Activated naive CD4-positive, alpha-beta T cell treated with anti-CD3 and anti-CD28 coated beads, Interleukin-2, amount 10 ng/mL, durations not matched to agents 7 days and 5 days (primary cell): Measurements from ENCODE around the gene FNDC8.

Experiments used
- CTCF ChIA-PET: fragments of 350-600 bp; sonication (Branson Sonifier 250); formaldehyde crosslinking; loops from one replicate; lab custom pipeline; 2021; ENCODE audit warnings: antibody characterized with exemption; lab: Charles Lee
- DNase-seq: peaks from one replicate; pipeline ENCODE4 v3.0.0-alpha.2; 2020
- H3K27ac Mint-ChIP-seq: one replicate; pipeline ENCODE4 v1.8.0; 2021; ENCODE audit warnings: mild to moderate bottlenecking, moderate library complexity, mixed read lengths
- H3K27me3 Mint-ChIP-seq: one replicate; pipeline ENCODE4 v1.8.0; 2021; ENCODE audit warnings: mild to moderate bottlenecking, mixed read lengths
- H3K36me3 Mint-ChIP-seq: one replicate; pipeline ENCODE4 v1.8.0; 2021; ENCODE audit warnings: mixed read lengths
- H3K4me1 Mint-ChIP-seq: one replicate; pipeline ENCODE4 v1.8.0; 2021; ENCODE audit warnings: mixed read lengths
- H3K4me3 Mint-ChIP-seq: one replicate; pipeline ENCODE4 v1.8.0; 2021; ENCODE audit warnings: mild to moderate bottlenecking, moderate library complexity, mixed read lengths
- H3K9me3 Mint-ChIP-seq: one replicate; pipeline ENCODE4 v1.8.0; 2021; ENCODE audit warnings: mixed read lengths

FNDC8 gene

DNA sequence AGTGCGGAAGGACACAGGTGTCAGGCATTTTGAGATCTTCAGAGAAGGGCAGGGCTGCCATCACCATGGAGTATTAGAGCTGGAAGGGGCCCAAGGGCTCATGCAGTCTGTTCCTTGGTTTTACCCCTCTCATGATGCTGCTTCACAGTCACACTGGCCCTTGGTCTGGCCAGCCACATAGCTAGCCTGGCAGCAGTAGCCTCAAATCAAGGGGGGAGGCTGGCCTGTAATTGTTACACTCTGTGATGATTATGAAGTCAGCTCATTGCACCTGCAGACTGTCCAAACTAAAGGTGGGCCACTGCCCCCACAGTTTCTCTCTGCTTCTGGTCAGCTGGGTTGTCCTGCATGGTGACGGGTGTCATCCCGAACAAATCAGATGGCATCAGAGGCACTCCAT, at the start of gene FNDC8:
Gene FNDC8 (plus strand): TSS at position 301 of the 400 bp plus-strand sequence. CDS start 79 bp downstream, at position 380.
- Mint-ChIP-seq H3K4me3 (peak within 1 kb of the TSS; percentile 39), H3K9me3 (no peaks in the 10 kb centered on the region), H3K4me1 (peaks cover 33% of the 10 kb centered on the region), H3K36me3 (peaks cover 14% of the 10 kb centered on the region), H3K27ac (peak within 1 kb of the TSS; percentile 67), H3K27me3 (peaks cover 9% of the 10 kb centered on the region)
- DNase-seq: no peak
- CTCF ChIA-PET: interaction anchor here (0.7 to 7.2 kb wide), 3 partner anchors 124 to 626 kb away, joined by 3 to 114 read pairs (median 3); no protein-coding TSS in a partner anchor

- Mint-ChIP-seq H3K36me3 (peaks cover 21% of the 10 kb centered on the region), H3K27ac (peak overlapping the region; percentile 82), H3K27me3 (no peaks in the 10 kb centered on the region), H3K4me3 (peak overlapping the region; percentile 17), H3K4me1 (peaks cover 63% of the 10 kb centered on the region), H3K9me3 (no peaks in the 10 kb centered on the region)
- DNase-seq: no peak
- CTCF ChIA-PET: interaction anchor here (1.4 kb wide), 1 partner anchor 13 kb away, joined by 3 read pairs; no protein-coding TSS in a partner anchor
Observed at GRCh38 chr17:35073183-35073790, 48.1 kb upstream of the FNDC8 start.

DNA sequence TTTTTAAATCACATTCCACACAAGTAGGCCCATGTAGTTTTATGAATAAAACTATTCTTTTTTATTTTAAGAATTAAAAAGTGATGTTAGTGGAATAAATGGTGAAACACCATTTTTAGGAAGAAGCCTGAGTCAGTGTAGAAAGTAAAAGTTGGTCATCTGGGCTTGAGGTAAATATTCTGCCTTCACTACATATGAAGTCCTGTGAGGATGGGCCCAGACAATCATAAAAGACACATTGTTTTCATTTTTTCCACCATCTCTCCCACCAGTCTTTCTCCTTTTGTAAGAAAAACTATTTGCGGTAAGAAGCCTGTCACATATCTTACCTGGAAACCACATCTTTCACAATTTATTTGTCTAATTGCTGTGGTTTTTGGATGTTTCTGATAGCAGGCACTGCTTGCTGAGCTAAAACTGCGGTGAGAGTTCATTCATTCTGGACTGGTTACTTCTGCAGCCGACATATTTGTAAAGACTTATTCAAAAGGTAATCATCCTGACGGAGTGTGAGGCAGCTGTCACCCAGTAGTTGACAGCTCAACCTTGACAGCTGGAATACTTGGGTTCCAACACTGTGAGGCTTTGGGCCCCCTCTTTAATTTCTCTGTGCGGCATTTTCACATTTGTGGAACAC, 47.3 kb upstream of the FNDC8 start:
- no peaks in the 10 kb centered on the region for H3K27me3 Mint-ChIP-seq
- CTCF ChIA-PET: interaction anchor here (0.7 to 1.7 kb wide), 3 partner anchors 9 to 16 kb away, joined by 3 to 8 read pairs (median 3); no protein-coding TSS in a partner anchor
- DNase-seq: no peak
- peak overlapping the region; percentile 82 for H3K27ac Mint-ChIP-seq
- peaks cover 15% of the 10 kb centered on the region for H3K36me3 Mint-ChIP-seq
- no peaks in the 10 kb centered on the region for H3K9me3 Mint-ChIP-seq
- peaks cover 57% of the 10 kb centered on the region for H3K4me1 Mint-ChIP-seq
- peak overlapping the region; percentile 1 for H3K4me3 Mint-ChIP-seq

DNA sequence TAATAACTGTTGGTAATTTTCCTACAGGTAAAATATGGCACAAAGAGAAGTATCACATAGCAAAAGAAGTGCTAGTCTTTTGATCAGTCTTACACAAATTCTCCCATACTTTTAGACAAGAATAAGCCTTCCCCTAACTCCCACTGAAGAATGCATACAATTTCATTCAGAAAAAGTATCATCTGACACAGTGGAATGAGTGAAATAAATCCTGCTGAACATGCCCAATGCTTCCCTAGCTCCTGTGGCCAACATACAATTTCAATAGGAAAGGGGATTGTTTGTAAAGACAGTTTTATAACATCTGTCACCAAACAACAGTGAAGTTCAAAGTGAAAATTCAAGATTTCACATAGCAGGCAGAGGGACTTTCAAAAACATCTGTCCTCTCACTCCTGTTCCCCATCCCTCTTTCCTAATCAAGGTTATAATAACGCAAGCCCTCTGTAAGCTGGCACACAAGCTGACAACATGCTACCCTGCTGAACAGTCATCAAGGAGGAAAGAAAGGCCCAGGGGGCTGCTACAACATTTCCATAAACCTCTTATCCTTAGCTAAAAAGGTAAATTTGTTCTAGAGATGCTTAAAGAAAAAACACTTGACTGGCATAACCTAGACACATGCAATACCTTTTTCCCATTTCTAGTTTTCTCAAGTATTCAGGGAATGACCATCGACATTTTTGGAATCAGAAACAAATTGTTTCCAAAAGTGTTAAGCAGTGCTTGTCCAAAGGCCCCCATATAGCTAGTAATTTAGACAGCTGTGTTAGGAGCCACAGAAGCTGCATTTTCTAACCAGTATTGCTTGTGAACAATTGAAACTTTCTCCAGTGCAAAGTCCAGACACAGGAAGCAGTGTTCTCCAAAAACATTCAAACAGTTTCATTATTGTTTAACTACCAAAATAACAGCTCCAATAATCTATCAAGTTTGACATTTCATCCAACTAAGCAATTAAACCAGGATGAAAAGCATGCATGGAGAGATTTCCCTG, 46.4 kb upstream of the FNDC8 start:
- no peaks in the 10 kb centered on the region for H3K9me3 Mint-ChIP-seq
- H3K27me3 Mint-ChIP-seq: no peaks in the 10 kb centered on the region
- CTCF ChIA-PET: interaction anchor here (0.8 to 1.7 kb wide), 3 partner anchors 11 to 15 kb away, joined by 3 to 8 read pairs (median 3); no protein-coding TSS in a partner anchor
- H3K4me1 Mint-ChIP-seq: peaks cover 61% of the 10 kb centered on the region
- peaks cover 13% of the 10 kb centered on the region for H3K36me3 Mint-ChIP-seq
- no peak overlapping the region for H3K4me3 Mint-ChIP-seq
- DNase-seq: no peak
- peak overlapping the region; percentile 69 for H3K27ac Mint-ChIP-seq

DNA sequence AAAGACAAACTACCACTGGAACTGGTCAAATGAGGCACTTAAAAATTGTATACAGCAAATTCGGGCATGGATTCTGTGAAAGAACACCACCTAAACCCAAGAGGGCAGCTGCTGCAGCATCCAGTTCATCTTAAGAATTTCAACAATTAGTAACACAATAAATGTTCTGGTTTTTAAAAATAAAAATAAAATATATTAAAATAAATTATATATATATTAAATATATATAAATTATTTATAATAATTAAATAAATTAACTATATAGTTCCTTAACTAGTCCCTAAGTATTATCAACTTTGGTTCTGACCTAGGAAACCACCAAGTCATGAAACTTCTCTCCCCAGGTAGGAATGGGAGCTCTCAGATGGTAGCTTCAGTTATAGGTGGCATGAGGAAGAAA, 44.5 kb upstream of the FNDC8 start:
- no peak for DNase-seq
- Mint-ChIP-seq H3K4me3 (no peak overlapping the region), H3K36me3 (peaks cover 5% of the 10 kb centered on the region), H3K27me3 (no peaks in the 10 kb centered on the region), H3K27ac (no peak overlapping the region), H3K4me1 (peaks cover 75% of the 10 kb centered on the region), H3K9me3 (no peaks in the 10 kb centered on the region)
- CTCF ChIA-PET: interaction anchor here (1.0 to 1.1 kb wide), 2 partner anchors 9 to 13 kb away, joined by 3 to 7 read pairs; partner anchors contain the start of gene RFFL

DNA sequence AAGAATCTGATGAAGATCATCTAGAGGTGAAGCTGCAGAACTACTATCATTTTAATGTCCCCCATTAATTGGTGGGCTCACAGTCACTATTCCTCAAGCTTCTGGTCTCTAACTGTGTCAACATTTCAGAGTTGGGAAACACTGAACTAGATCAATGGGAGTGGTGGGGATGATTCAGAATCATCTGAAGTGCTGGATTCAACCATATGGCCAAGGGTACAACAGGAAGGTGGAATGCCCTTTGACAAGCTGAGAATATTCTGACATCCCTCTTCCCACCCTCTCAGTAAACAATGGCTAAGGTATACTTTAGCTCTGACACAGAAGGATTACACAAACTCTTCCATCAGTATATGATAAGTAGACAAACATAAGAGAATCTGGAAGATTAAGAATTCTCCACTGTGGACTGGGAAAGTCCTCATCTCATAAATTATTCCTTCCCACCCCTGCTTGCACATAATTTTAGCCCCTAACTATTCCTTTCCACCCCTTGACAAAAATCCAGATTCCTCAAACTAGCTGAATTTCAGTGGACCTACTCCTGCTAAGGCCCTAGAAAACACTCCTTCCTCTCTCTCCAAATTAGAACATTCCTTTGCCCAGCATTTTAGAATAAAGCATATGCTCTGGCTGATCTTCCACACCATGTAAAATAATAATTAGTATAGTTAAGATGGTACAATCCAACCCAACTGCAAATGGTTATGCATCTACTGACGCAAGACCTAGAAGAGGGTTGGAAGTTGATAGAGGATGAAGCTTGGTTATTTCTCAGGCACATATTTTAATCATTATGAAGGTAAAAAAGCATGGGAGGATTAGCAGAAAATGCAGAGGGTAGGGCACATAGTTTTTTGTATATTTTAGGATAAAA, 41.6 kb upstream of the FNDC8 start:
- no peak overlapping the region for H3K4me3 Mint-ChIP-seq
- DNase-seq: no peak
- no peaks in the 10 kb centered on the region for H3K27me3 Mint-ChIP-seq
- H3K27ac Mint-ChIP-seq: peak overlapping the region; percentile 68
- H3K9me3 Mint-ChIP-seq: no peaks in the 10 kb centered on the region
- peaks cover 2% of the 10 kb centered on the region for H3K36me3 Mint-ChIP-seq
- CTCF ChIA-PET: interaction anchor here (1.0 to 1.7 kb wide), 5 partner anchors 10 to 57 kb away, joined by 3 to 7 read pairs (median 3); no protein-coding TSS in a partner anchor
- peaks cover 61% of the 10 kb centered on the region for H3K4me1 Mint-ChIP-seq

DNA sequence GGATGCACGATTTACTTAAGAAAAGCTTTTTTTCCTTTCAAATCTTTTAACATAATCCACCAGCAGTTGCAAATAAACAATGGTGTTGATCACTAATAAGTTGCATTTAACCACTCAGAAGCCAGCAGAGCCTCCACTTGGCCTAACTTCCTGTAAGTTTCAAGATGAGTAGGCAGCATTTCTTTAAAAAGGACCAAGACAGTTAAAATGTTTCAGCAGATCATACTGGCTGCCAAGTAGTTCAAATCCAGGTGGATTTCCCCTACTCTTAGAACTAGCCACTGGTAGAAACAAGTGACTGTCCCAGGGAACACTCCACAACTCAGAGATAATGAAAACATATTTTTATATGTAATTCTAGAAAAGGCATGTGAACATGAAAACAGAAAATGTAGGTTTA, 40.9 kb upstream of the FNDC8 start:
- H3K27me3 Mint-ChIP-seq: no peaks in the 10 kb centered on the region
- DNase-seq: no peak
- H3K9me3 Mint-ChIP-seq: no peaks in the 10 kb centered on the region
- no peak overlapping the region for H3K4me3 Mint-ChIP-seq
- H3K27ac Mint-ChIP-seq: peak overlapping the region; percentile 68
- CTCF ChIA-PET: interaction anchor here (1.0 to 1.7 kb wide), 6 partner anchors 9 to 58 kb away, joined by 3 to 7 read pairs (median 4); no protein-coding TSS in a partner anchor
- H3K36me3 Mint-ChIP-seq: peaks cover 4% of the 10 kb centered on the region
- peaks cover 60% of the 10 kb centered on the region for H3K4me1 Mint-ChIP-seq

DNA sequence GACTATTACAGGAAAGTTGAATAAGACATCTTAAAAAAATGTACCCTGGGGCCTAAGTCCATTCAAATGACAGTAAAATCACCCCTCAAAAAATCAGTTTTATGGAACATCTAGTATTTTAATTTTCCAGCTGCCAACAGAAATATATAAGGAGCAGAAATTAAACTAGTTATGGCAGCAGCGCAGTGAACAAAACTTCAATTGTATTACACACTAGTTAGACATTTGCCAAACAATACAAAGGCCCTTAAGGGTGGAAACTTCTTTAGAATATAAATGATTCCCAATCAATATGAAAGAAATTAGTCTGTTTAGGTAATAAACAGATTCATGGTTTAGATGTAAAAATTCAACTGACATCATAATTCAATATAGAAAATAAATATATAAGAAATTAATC, 39.8 kb upstream of the FNDC8 start:
- CTCF ChIA-PET: no interaction called here
- no peak overlapping the region for H3K27ac Mint-ChIP-seq
- peaks cover 68% of the 10 kb centered on the region for H3K4me1 Mint-ChIP-seq

GRCh38 chr17:35082073-35082657, 39.2 kb upstream of the FNDC8 start:
- DNase-seq: no peak
- Mint-ChIP-seq H3K27ac (peak overlapping the region; percentile 64), H3K27me3 (no peaks in the 10 kb centered on the region), H3K36me3 (peaks cover 2% of the 10 kb centered on the region), H3K9me3 (no peaks in the 10 kb centered on the region), H3K4me3 (no peak overlapping the region), H3K4me1 (peaks cover 71% of the 10 kb centered on the region)
- CTCF ChIA-PET: interaction anchor here (0.9 to 1.4 kb wide), 4 partner anchors 8 to 84 kb away, joined by 3 to 4 read pairs (median 4); partner anchors contain the start of gene RAD51D

More for the DNA sequence above, 39.8 kb upstream of the FNDC8 start:
- Mint-ChIP-seq H3K36me3 (peaks cover 2% of the 10 kb centered on the region), H3K27me3 (no peaks in the 10 kb centered on the region), H3K4me3 (no peak overlapping the region), H3K9me3 (no peaks in the 10 kb centered on the region)
- DNase-seq: no peak

DNA sequence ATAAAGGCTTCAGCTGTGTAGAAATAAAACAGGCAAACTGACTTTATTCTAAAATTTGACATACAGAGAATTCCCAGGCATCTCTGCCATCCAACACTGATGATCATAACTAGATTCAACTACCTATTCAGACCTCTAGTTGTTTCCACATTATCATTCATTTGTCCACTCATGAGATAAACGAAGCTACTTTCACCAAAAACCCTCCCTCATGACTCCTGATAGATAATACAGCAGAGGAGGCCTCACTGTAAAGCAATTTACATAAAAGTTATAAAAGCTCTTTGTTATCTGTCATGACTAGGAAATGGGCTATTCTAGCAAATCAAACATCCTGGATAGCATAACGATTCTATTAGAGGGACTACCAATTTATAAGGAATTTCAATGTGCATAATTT, 38.3 kb upstream of the FNDC8 start:
- H3K36me3 Mint-ChIP-seq: peaks cover 2% of the 10 kb centered on the region
- no peaks in the 10 kb centered on the region for H3K27me3 Mint-ChIP-seq
- peaks cover 74% of the 10 kb centered on the region for H3K4me1 Mint-ChIP-seq
- no peaks in the 10 kb centered on the region for H3K9me3 Mint-ChIP-seq
- no peak for DNase-seq
- CTCF ChIA-PET: interaction anchor here (0.9 to 1.4 kb wide), 4 partner anchors 9 to 85 kb away, joined by 3 to 4 read pairs (median 4); partner anchors contain the start of gene RAD51D
- H3K4me3 Mint-ChIP-seq: no peak overlapping the region
- no peak overlapping the region for H3K27ac Mint-ChIP-seq

DNA sequence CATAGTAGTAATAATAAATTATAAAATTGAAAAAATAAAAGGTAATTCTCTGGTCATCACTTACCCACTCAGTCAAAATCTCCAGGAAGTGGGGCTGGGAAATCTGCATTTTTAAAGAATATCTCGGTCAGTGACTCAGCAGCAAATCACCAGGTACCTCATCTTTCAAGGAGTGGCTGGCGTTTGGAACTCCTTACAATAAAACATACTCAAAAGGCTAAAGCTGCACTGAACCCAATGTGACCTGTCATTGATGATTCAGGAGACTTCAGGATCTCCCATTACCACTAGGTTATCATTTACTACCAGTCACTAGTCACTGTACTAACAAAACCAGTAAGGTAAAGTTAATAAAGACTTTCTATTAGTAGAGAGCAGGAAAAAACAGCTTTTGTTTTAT, 36.4 kb upstream of the FNDC8 start:
- H3K4me3 Mint-ChIP-seq: no peak overlapping the region
- H3K27ac Mint-ChIP-seq: no peak overlapping the region
- H3K27me3 Mint-ChIP-seq: no peaks in the 10 kb centered on the region
- no peaks in the 10 kb centered on the region for H3K9me3 Mint-ChIP-seq
- DNase-seq: no peak
- CTCF ChIA-PET: interaction anchor here (0.6 to 1.5 kb wide), 4 partner anchors 22 to 86 kb away, joined by 3 to 5 read pairs (median 4); partner anchors contain the start of gene RFFL
- H3K36me3 Mint-ChIP-seq: peaks cover 2% of the 10 kb centered on the region
- H3K4me1 Mint-ChIP-seq: peaks cover 75% of the 10 kb centered on the region

DNA sequence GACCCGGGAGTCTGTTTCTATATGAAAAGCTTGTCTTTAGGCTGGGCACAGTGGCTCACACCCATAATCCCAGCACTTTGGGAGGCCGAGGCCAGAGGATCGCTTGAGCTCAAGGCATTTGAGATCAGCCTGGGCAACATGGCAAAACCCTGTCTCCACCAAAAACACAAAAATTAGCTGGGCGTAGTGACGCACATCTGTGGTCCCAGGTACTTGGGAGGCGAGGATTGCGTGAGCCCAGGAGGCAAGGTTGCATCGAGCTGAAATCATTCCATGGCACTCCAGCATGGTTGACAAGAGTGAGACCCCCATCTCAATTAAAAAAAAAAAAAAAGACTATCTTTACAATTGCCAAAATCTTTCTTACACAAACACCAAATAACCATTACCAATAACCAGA, 35.3 kb upstream of the FNDC8 start:
- Mint-ChIP-seq H3K4me3 (no peak overlapping the region), H3K27me3 (no peaks in the 10 kb centered on the region), H3K27ac (no peak overlapping the region), H3K36me3 (peaks cover 2% of the 10 kb centered on the region), H3K9me3 (no peaks in the 10 kb centered on the region), H3K4me1 (peaks cover 74% of the 10 kb centered on the region)
- CTCF ChIA-PET: interaction anchor here (0.7 to 2.4 kb wide), 5 partner anchors 12 to 88 kb away, joined by 3 to 8 read pairs (median 4); partner anchors contain the start of gene RFFL
- no peak for DNase-seq
